ENCODE data around the gene MLYCD. TPM values are rescaled to one million over a fixed set of nuclear protein-coding genes. Genes with fewer than 3 reads are reported as not detected.
A peak's percentile ranks its signal among the peaks of the same experiment; 100 is the strongest.

MLYCD gene
- total RNA-seq (2014; rRNA removed; shearing (Covaris generic)) = 6.5 and 7.2 TPM in 2 replicates
- polyA plus RNA-seq (2016; fragmentation: Nextera tagmentation; extraction: Ambion mirVana) = 2.3 and 3.2 TPM in 2 replicates
- long read RNA-seq, full-length matches to known transcripts = 23 of 27 reads
- long read RNA-seq, partial matches to known transcripts = 2 of 27 reads
- long read RNA-seq, other reads (novel, unspliced or antisense) = 2 of 27 reads

DNA sequence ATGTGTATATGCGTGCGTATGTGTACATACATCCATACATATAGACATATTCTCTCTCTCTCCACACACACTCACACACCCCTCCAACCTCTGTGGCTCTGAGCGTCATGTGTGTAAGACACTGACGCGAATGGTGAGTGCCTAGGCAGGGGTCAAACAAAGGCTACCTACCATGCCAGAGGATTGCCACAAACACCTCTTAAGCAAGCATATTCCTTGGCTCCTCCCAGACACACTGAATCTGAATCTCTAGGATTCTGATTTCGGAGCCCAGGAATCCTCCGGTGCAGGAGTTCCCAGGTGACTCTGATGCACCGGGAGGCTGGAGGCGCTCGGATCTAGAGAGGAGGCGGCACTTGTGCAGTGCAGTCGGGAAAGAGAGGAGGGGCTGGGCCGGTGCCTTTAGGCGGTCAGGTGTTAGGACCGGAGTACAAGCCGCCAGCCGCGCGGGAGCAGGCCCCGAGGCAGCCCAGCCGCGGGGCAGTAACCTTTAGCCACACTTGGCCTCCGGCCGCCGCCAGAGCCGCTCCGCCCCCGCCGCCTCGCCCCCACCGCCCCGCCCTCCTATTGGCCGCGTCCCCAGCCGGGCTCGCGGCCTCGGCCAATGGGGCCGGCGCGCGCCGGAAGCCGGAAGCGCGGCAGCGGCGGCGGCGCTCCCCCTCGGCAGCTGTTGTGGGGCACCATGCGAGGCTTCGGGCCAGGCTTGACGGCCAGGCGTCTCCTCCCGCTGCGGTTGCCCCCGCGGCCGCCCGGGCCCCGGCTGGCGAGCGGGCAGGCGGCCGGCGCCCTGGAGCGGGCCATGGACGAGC is at the start of gene MLYCD:
Gene MLYCD, plus strand, starts transcription at position 653 of the 809 bp plus-strand sequence. Its CDS starts 30 bp downstream, at position 683.
- H2AFZ ChIP-seq = peak within 1 kb of the TSS; percentile 98
- H3K4me2 ChIP-seq = peak within 1 kb of the TSS; percentile 99
- H3K27me3 ChIP-seq (ENCODE audit: insufficient read depth) = peaks cover 4% of the 10 kb centered on the region; the same call in 1 of the 2 replicates
- H3K36me3 ChIP-seq (ENCODE audit: insufficient read depth) = no peaks in the 10 kb centered on the region
- Mint-ChIP-seq H3K27me3 (ENCODE audit: insufficient read depth, low read depth, poor library complexity) (peaks cover 8% of the 10 kb centered on the region), H3K4me1 (peaks cover 11% of the 10 kb centered on the region), H3K4me3 (peak within 1 kb of the TSS; percentile 94), H3K9me3 (no peaks in the 10 kb centered on the region; the same call in 1 of the 3 replicates), H3K36me3 (ENCODE audit: low read depth) (no peaks in the 10 kb centered on the region; the same call in 2 of the 3 replicates), H3K27ac (peak within 1 kb of the TSS; percentile 54)
- H3K79me2 ChIP-seq (replicated peaks; ENCODE audit: insufficient read depth) = peaks cover 19% of the 10 kb centered on the region
- DNase-seq (ENCODE audit: low spot score) (peak; percentile 91), ATAC-seq (peak; percentile 93)
- no peak within 1 kb of the TSS for H3K27ac ChIP-seq (ENCODE audit: low read depth)
- H3K4me3 ChIP-seq = peak within 1 kb of the TSS; percentile 78
- H3K4me1 ChIP-seq (ENCODE audit: insufficient read depth) = peaks cover 14% of the 10 kb centered on the region
- H4K20me1 ChIP-seq (replicated peaks; ENCODE audit: insufficient read depth) = peaks cover 12% of the 10 kb centered on the region
- peak; percentile 70 for TF ChIP-seq POLR2AphosphoS5 (IDR thresholded peaks at IDR 0.05; ENCODE audit: low read depth)
- TF ChIP-seq, protein P1, sequence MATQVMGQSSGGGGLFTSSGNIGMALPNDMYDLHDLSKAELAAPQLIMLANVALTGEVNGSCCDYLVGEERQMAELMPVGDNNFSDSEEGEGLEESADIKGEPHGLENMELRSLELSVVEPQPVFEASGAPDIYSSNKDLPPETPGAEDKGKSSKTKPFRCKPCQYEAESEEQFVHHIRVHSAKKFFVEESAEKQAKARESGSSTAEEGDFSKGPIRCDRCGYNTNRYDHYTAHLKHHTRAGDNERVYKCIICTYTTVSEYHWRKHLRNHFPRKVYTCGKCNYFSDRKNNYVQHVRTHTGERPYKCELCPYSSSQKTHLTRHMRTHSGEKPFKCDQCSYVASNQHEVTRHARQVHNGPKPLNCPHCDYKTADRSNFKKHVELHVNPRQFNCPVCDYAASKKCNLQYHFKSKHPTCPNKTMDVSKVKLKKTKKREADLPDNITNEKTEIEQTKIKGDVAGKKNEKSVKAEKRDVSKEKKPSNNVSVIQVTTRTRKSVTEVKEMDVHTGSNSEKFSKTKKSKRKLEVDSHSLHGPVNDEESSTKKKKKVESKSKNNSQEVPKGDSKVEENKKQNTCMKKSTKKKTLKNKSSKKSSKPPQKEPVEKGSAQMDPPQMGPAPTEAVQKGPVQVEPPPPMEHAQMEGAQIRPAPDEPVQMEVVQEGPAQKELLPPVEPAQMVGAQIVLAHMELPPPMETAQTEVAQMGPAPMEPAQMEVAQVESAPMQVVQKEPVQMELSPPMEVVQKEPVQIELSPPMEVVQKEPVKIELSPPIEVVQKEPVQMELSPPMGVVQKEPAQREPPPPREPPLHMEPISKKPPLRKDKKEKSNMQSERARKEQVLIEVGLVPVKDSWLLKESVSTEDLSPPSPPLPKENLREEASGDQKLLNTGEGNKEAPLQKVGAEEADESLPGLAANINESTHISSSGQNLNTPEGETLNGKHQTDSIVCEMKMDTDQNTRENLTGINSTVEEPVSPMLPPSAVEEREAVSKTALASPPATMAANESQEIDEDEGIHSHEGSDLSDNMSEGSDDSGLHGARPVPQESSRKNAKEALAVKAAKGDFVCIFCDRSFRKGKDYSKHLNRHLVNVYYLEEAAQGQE (IDR thresholded peaks at IDR 0.05; ENCODE audit: unreplicated experiment) = no peak
- no peaks in the 10 kb centered on the region for H3K9me2 ChIP-seq (ENCODE audit: insufficient read depth)
- H3F3A ChIP-seq (replicated peaks; ENCODE audit: low read depth) = peaks cover 11% of the 10 kb centered on the region; the same call in 1 of the 2 replicates

DNA sequence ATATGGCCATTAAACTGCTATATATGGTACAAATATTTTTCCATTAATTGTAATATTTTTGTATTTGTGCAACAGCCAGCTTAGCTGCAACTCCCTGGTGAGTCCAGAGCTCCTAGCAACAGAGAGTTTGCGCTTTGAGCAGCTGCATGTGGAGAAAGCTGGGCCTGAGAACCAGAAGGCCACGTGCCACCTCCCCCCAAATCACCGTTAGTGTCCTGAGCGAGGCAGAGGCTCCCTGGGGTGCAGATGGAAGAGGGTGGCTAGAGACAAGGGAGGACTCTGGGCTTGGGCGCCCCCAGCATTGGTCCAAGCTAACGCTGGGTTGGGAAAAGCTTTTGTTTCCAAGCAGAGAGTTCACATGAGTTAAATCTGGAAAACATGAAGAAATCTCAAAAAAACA is 49.5 kb upstream of the MLYCD start:
- H3K4me1 Mint-ChIP-seq = peaks cover 41% of the 10 kb centered on the region

More for the DNA sequence above, 49.5 kb upstream of the MLYCD start:
- Histone ChIP-seq H3K36me3 (ENCODE audit: insufficient read depth) (no peaks in the 10 kb centered on the region), H3K4me1 (ENCODE audit: insufficient read depth) (peaks cover 34% of the 10 kb centered on the region), H3K9me2 (ENCODE audit: insufficient read depth) (0 out of 2 replicates have a peak, but pooled peaks cover 2% of the 10 kb centered on the region), H3F3A (replicated peaks; ENCODE audit: low read depth) (no peaks in the 10 kb centered on the region), H3K4me3 (no peak overlapping the region), H3K27me3 (ENCODE audit: insufficient read depth) (no peaks in the 10 kb centered on the region), H4K20me1 (replicated peaks; ENCODE audit: insufficient read depth) (no peaks in the 10 kb centered on the region), H3K4me2 (peak overlapping the region; percentile 28; the same call in 1 of the 2 replicates), H3K27ac (ENCODE audit: low read depth) (no peak overlapping the region), H3K79me2 (replicated peaks; ENCODE audit: insufficient read depth) (no peaks in the 10 kb centered on the region), H2AFZ (peak overlapping the region; percentile 76; the same call in 1 of the 2 replicates)
- Mint-ChIP-seq H3K4me3 (no peak overlapping the region), H3K9me3 (no peaks in the 10 kb centered on the region), H3K27ac (0 out of 2 replicates have a peak overlapping the region, but pooled peaks have one; percentile 24), H3K27me3 (ENCODE audit: insufficient read depth, low read depth, poor library complexity) (peaks cover 5% of the 10 kb centered on the region), H3K36me3 (ENCODE audit: low read depth) (no peaks in the 10 kb centered on the region)
- TF ChIP-seq JUNB (IDR thresholded peaks at IDR 0.05; ENCODE audit: unreplicated experiment) (no peak), STAT1 (IDR thresholded peaks at IDR 0.05; ENCODE audit: unreplicated experiment) (no peak), EZH2phosphoT487 (IDR thresholded peaks at IDR 0.05; ENCODE audit: unreplicated experiment) (no peak), ZNF114 (CRISPR knock-in tag; IDR thresholded peaks at IDR 0.05) (no peak)
- TF ChIP-seq, protein P1 (IDR thresholded peaks at IDR 0.05; ENCODE audit: unreplicated experiment) = no peak
- TF ChIP-seq, protein P2, sequence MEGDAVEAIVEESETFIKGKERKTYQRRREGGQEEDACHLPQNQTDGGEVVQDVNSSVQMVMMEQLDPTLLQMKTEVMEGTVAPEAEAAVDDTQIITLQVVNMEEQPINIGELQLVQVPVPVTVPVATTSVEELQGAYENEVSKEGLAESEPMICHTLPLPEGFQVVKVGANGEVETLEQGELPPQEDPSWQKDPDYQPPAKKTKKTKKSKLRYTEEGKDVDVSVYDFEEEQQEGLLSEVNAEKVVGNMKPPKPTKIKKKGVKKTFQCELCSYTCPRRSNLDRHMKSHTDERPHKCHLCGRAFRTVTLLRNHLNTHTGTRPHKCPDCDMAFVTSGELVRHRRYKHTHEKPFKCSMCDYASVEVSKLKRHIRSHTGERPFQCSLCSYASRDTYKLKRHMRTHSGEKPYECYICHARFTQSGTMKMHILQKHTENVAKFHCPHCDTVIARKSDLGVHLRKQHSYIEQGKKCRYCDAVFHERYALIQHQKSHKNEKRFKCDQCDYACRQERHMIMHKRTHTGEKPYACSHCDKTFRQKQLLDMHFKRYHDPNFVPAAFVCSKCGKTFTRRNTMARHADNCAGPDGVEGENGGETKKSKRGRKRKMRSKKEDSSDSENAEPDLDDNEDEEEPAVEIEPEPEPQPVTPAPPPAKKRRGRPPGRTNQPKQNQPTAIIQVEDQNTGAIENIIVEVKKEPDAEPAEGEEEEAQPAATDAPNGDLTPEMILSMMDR (conservative IDR thresholded peaks at IDR 0.05; ENCODE audit: low read depth in 2 of 2) = no peak
- ATAC-seq (no peak; the same call in 2 of the 3 replicates), DNase-seq (ENCODE audit: low spot score) (no peak)

Measured in GM23338 (cell line).